ENCODE results near the gene ARSB. TPM values are rescaled to one million over a fixed set of nuclear protein-coding genes. Genes with fewer than 3 reads are reported as not detected.
A peak's percentile ranks its signal among the peaks of the same experiment; 100 is the strongest.

ARSB gene
- total and polyA plus RNA-seq, 9 of the 15 experiments (the other 6 are each of a cell fraction or from before 2014, with no cell fraction given) = 0.52 to 4.6 (median 2.4) TPM

DNA sequence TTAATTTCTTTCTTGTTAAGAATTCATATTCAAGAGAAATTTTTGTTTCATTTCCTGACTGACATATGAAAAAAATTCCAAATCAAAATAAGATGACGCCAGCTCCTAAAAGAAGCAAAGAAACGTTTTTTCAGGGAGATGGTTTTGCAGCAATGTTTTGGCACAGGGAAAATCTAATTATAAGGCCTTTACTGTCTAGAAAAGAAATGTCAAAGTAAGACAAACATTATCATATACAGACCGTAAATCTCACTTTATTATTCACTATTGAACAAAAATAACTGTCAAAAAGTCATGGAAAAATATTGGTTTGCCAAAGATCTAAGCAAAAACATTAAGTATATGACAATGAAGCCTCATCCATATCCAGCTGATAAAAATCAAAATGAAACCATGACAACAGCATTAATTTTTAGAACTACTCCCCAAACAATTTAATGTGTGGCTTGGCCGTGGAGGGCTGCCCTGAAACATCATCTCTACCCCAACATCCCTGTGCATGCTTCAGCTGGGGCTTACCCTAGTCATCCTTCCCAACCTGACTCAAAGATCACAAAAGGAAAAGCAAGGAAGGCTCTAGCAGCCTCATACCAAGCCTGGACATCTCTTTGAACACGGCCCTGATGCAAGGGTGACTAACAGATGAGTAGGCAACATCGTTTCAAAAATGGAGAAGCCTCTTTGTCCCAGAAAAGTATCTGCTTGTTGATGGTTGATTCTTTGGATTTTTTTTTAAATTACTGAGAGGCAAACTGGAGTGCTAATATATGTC, 95.6 kb downstream of the ARSB start:
- ATAC-seq (no peak), FAIRE-seq (no peak), DNase-seq (ENCODE audit: extremely low read depth in 1 of 4, low spot score in 3 of 4) (no peak)
- H3K4me1 ChIP-seq (replicated peaks in 1 of 2; ENCODE audit: control insufficient read depth in 2 of 2, insufficient read depth in 2 of 2, low read length in 2 of 2) = no peaks in the 10 kb centered on the region
- H3K9ac ChIP-seq (ENCODE audit: insufficient read depth in 1 of 2, low read depth in 2 of 2, low read length in 2 of 2) = no peak overlapping the region
- CTCF ChIA-PET (ENCODE audit: low intra/inter-chr PET ratio) = interaction anchor here (0.6 kb wide), 1 partner anchor 416 kb away, joined by 4 read pairs; no protein-coding TSS in a partner anchor
- no peak overlapping the region for H3K4me2 ChIP-seq (ENCODE audit: insufficient read depth, low read length)
- TF ChIP-seq STAT6 (CRISPR knock-in tag; IDR thresholded peaks at IDR 0.05) (no peak), FOSL1 (tag; conservative IDR thresholded peaks at IDR 0.05) (0 out of 2 replicates have a peak, but pooled peaks have one; percentile 21), RFX1 (IDR thresholded peaks at IDR 0.05) (peak; percentile 25; the same call in 1 of the 2 replicates)
- intact Hi-C loops (cut with micrococcal nuclease) = loop anchor here (10.0 kb wide), 1 partner anchor 235 kb away; no protein-coding TSS in a partner anchor
- in situ Hi-C loops (cut with MboI) = no loop called here
- POLR2A ChIA-PET = interaction anchor here (0.6 kb wide), 1 partner anchor 277 kb away, joined by 3 read pairs; no protein-coding TSS in a partner anchor
- no peak overlapping the region for H3K4me3 ChIP-seq
- no peak overlapping the region for H2AFZ ChIP-seq (ENCODE audit: low read depth, low read length)
- 10% methylated on average over 6 of the region's 6 CpGs for WGBS (ENCODE audit: insufficient coverage, low coverage, missing lambda C conversion rate)
- H4K20me1 ChIP-seq (replicated peaks; ENCODE audit: control insufficient read depth, insufficient read depth, low read length) = no peaks in the 10 kb centered on the region
- no peaks in the 10 kb centered on the region for H3K79me2 ChIP-seq (ENCODE audit: control insufficient read depth, insufficient read depth, low read length)
- H3K27me3 ChIP-seq (ENCODE audit: control insufficient read depth in 2 of 2, insufficient read depth in 2 of 2, low read length in 2 of 2) = peaks cover 0 to 12% of the 10 kb centered on the region in 2 experiments; a peak in 2 of 5 replicates
- no peaks in the 10 kb centered on the region for H3K9me3 ChIP-seq (replicated peaks; ENCODE audit: control insufficient read depth, insufficient read depth, low read depth, low read length)
- H3K27ac ChIP-seq (ENCODE audit: extremely low read depth, low read depth, low read length) = no peak overlapping the region
- no peaks in the 10 kb centered on the region for H3K9me1 ChIP-seq (ENCODE audit: control insufficient read depth, insufficient read depth, low read length)
- H3K36me3 ChIP-seq (ENCODE audit: control insufficient read depth, insufficient read depth, low read length) = no peaks in the 10 kb centered on the region
- no TSS peak for BruUV-seq (replicated peaks)

All from K562 (cell line).